Measurements from ENCODE around the gene PCNX2. TPM values are rescaled to one million over a fixed set of nuclear protein-coding genes. Genes with fewer than 3 reads are reported as not detected.

The PCNX2 gene
- polyA plus RNA-seq, 3 donors, result 0.29 to 7.9 (median 0.62) TPM

GRCh38 chr1:233241759-233242158 lies 53.8 kb downstream of the PCNX2 start:
- Mint-ChIP-seq H3K27ac (no peak overlapping the region), H3K4me3 (no peak overlapping the region), H3K9me3 (no peaks in the 10 kb centered on the region), H3K4me1 (peaks cover 28% of the 10 kb centered on the region), H3K36me3 (peaks cover 3 to 9% of the 10 kb centered on the region in 2 donors), H3K27me3 (ENCODE audit: low read depth in 3 of 3) (peaks cover 0 to 2% (median 0%) of the 10 kb centered on the region in 3 donors)
- Histone ChIP-seq H3K27ac (ENCODE audit: low read depth in 1 of 2, low read length in 2 of 2) (no peak overlapping the region), H4K20me1 (ENCODE audit: insufficient read depth, low read length) (no peaks in the 10 kb centered on the region), H3K4me3 (replicated peaks in 1 of 3; ENCODE audit: low read depth in 2 of 3, low read length in 3 of 3) (no peak overlapping the region), H3K79me2 (ENCODE audit: insufficient read depth, low read length) (no peaks in the 10 kb centered on the region), H3K36me3 (replicated peaks in 1 of 2; ENCODE audit: control insufficient read depth in 1 of 2, insufficient read depth in 2 of 2, low read length in 2 of 2) (peaks cover 0 to 3% of the 10 kb centered on the region in 2 donors), H3K4me1 (ENCODE audit: control insufficient read depth in 1 of 2, insufficient read depth in 2 of 2, low read length in 2 of 2) (peaks cover 23 to 26% of the 10 kb centered on the region in 2 donors), H3K9ac (ENCODE audit: insufficient read depth, low read length, poor library complexity, severe bottlenecking) (no peak overlapping the region), H2AFZ (ENCODE audit: insufficient read depth, low read depth, low read length, poor library complexity, severe bottlenecking) (no peak overlapping the region), H3K9me3 (replicated peaks in 1 of 2; ENCODE audit: control insufficient read depth in 1 of 2, insufficient read depth in 1 of 2, low read length in 2 of 2) (no peaks in the 10 kb centered on the region), H3K4me2 (replicated peaks; ENCODE audit: extremely low read depth, low read length, poor library complexity, severe bottlenecking) (no peak overlapping the region), H3K27me3 (ENCODE audit: control insufficient read depth in 2 of 2, insufficient read depth in 2 of 2, low read length in 2 of 2) (no peaks in the 10 kb centered on the region)
- 40% methylated on average over 1 of the region's 2 CpGs for WGBS (ENCODE audit: insufficient coverage)
- no peak for TF ChIP-seq CTCF (IDR thresholded peaks at IDR 0.05)
- intact Hi-C loops (cut with micrococcal nuclease), result loop anchor here (5.0 to 10.0 kb wide), 3 partner anchors 307 to 1369 kb away; partner anchors contain the start of gene SIPA1L2 (in 2 of the 2)
- DNase-seq, result no peak

DNA sequence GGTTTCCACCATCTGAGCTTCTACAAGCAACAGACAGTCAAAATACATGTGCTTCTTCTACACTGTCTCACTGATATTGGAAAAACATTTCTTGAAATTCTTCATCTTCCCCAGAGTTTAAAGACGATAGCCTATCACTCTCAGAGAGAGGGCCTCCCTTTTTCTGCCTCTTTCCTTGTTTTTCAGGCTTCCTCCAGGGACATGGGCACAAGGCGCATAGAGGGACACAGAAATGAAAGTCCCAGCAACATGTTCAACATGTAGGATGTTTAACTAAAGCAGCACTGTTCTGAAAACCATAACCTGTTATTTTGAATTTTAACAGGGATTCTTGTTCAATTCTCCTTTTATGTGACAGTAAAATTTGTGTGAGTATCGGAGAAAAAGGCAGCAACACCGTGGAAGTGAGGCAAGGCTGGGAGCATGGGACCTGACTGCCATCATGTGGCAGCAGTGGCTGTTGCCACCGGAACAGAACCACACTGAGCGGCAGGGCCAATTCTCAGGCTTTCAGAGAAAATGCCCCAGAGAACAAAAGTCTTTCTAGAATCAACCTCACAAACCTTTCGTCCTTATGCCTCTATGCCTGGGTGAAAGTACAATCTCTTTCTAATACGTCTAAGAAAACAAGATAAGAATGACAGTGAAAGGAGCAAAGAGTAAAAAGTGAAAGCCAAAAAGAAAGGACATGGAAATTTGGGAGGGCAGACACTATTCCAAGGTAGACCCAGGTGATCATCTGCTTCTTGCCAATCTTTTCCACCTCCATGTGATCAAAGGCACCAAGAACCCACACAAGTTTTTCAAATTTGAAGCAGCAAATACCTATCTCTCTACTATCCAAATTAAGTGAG lies 54.5 kb downstream of the PCNX2 start:
- DNase-seq, result peak; percentile 48 to 69 (median 53)
- Histone ChIP-seq H3K27ac (ENCODE audit: low read depth in 1 of 2, low read length in 2 of 2) (no peak overlapping the region), H3K4me3 (replicated peaks in 1 of 3; ENCODE audit: low read depth in 2 of 3, low read length in 3 of 3) (peak overlapping the region in 2 of 3 experiments; percentile 16 to 36), H3K4me2 (replicated peaks; ENCODE audit: extremely low read depth, low read length, poor library complexity, severe bottlenecking) (peak overlapping the region; percentile 43), H3K9ac (ENCODE audit: insufficient read depth, low read length, poor library complexity, severe bottlenecking) (no peak overlapping the region), H3K9me3 (replicated peaks in 1 of 2; ENCODE audit: control insufficient read depth in 1 of 2, insufficient read depth in 1 of 2, low read length in 2 of 2) (no peaks in the 10 kb centered on the region), H3K36me3 (replicated peaks in 1 of 2; ENCODE audit: control insufficient read depth in 1 of 2, insufficient read depth in 2 of 2, low read length in 2 of 2) (peaks cover 4 to 7% of the 10 kb centered on the region in 2 donors), H3K4me1 (ENCODE audit: control insufficient read depth in 1 of 2, insufficient read depth in 2 of 2, low read length in 2 of 2) (peaks cover 23 to 26% of the 10 kb centered on the region in 2 donors), H3K27me3 (ENCODE audit: control insufficient read depth in 2 of 2, insufficient read depth in 2 of 2, low read length in 2 of 2) (no peaks in the 10 kb centered on the region), H2AFZ (ENCODE audit: insufficient read depth, low read depth, low read length, poor library complexity, severe bottlenecking) (peak overlapping the region; percentile 47), H3K79me2 (ENCODE audit: insufficient read depth, low read length) (no peaks in the 10 kb centered on the region), H4K20me1 (ENCODE audit: insufficient read depth, low read length) (no peaks in the 10 kb centered on the region)
- Mint-ChIP-seq H3K9me3 (no peaks in the 10 kb centered on the region), H3K4me1 (peaks cover 28% of the 10 kb centered on the region), H3K27me3 (ENCODE audit: low read depth in 3 of 3) (peaks cover 0 to 2% (median 0%) of the 10 kb centered on the region in 3 donors), H3K36me3 (peaks cover 4 to 14% of the 10 kb centered on the region in 2 donors), H3K4me3 (peak overlapping the region; percentile 37 to 75), H3K27ac (peak overlapping the region in 1 of 7 donors; percentile 13)
- intact Hi-C loops (cut with micrococcal nuclease), result loop anchor here (5.0 to 10.0 kb wide), 3 partner anchors 306 to 1369 kb away; partner anchors contain the start of gene SIPA1L2 (in 2 of the 2)
- peak; percentile 87 for TF ChIP-seq CTCF (IDR thresholded peaks at IDR 0.05)
- 0% methylated on average over 4 of the region's 8 CpGs for WGBS (ENCODE audit: insufficient coverage)

Measured in CD14-positive monocyte (primary cell).